GM23338 (cell line): ENCODE results near the gene EFEMP1. TPM values are rescaled to one million over a fixed set of nuclear protein-coding genes. Genes with fewer than 3 reads are reported as not detected.

Experiments
- ATAC-seq: fragments of 200-7000 bp; cut with Tn5 transposase; 3 replicates; pipeline ENCODE4 v1.9.1; 2020
- DNase-seq: peaks from one replicate; pipeline ENCODE4 v3.0.0-alpha.2; 2015; ENCODE audit warnings: low spot score
- H2AFZ ChIP-seq: fragments of 200-600 bp; sonication (generic); 2 replicates; pipeline ENCODE4 v1.8.0; 2016; ENCODE audit warnings: antibody characterized with exemption, mild to moderate bottlenecking, moderate library complexity
- H3F3A ChIP-seq: fragments of 200-600 bp; sonication (generic); replicated peaks from 2 replicates; pipeline ENCODE4 v1.8.0; 2017; ENCODE audit warnings: antibody characterized with exemption, mixed run types, low read depth
- H3K27ac ChIP-seq: fragments of 200-600 bp; sonication (generic); 2 replicates; pipeline ENCODE4 v1.6.1; 2016; ENCODE audit warnings: low read depth
- H3K27me3 ChIP-seq: fragments of 200-600 bp; sonication (generic); 2 replicates; pipeline ENCODE4 v1.8.0; 2016; ENCODE audit warnings: mild to moderate bottlenecking, mixed run types, moderate library complexity; ENCODE audit not compliant: insufficient read depth
- H3K36me3 ChIP-seq: fragments of 200-600 bp; sonication (generic); 2 replicates; pipeline ENCODE4 v1.8.0; 2016; ENCODE audit warnings: mild to moderate bottlenecking; ENCODE audit not compliant: insufficient read depth
- H3K4me1 ChIP-seq: fragments of 200-600 bp; sonication (generic); 2 replicates; pipeline ENCODE4 v1.8.0; 2016; ENCODE audit warnings: mild to moderate bottlenecking, moderate library complexity; ENCODE audit not compliant: insufficient read depth
- H3K4me2 ChIP-seq: fragments of 200-600 bp; sonication (generic); 2 replicates; pipeline ENCODE4 v1.7.1; 2017; ENCODE audit warnings: mixed run types
- H3K4me3 ChIP-seq: fragments of 200-600 bp; sonication (generic); 2 replicates; pipeline ENCODE4 v1.6.1; 2016; ENCODE audit warnings: mixed run types
- H3K79me2 ChIP-seq: fragments of 200-600 bp; sonication (generic); replicated peaks from 2 replicates; pipeline ENCODE4 v1.8.0; 2017; ENCODE audit warnings: mild to moderate bottlenecking; ENCODE audit not compliant: insufficient read depth
- H3K9me2 ChIP-seq: fragments of 200-600 bp; sonication (generic); 2 replicates; pipeline ENCODE4 v1.8.0; 2017; ENCODE audit not compliant: insufficient read depth
- H4K20me1 ChIP-seq: fragments of 200-600 bp; sonication (generic); replicated peaks from 2 replicates; pipeline ENCODE4 v1.8.0; 2017; ENCODE audit warnings: mild to moderate bottlenecking; ENCODE audit not compliant: insufficient read depth
- H3K27ac Mint-ChIP-seq: 2 replicates; pipeline ENCODE4 v1.8.0; 2020; ENCODE audit warnings: inconsistent platforms, mild to moderate bottlenecking, moderate library complexity, mixed read lengths
- H3K27me3 Mint-ChIP-seq: 3 replicates; pipeline ENCODE4 v1.8.0; 2022; ENCODE audit warnings: low read depth, mild to moderate bottlenecking, moderate library complexity, mixed read lengths, inconsistent platforms; ENCODE audit not compliant: insufficient read depth, poor library complexity
- H3K36me3 Mint-ChIP-seq: 3 replicates; pipeline ENCODE4 v1.8.0; 2021; ENCODE audit warnings: low read depth, mild to moderate bottlenecking, inconsistent platforms, moderate library complexity, mixed read lengths
- H3K4me1 Mint-ChIP-seq: 3 replicates; pipeline ENCODE4 v1.8.0; 2020; ENCODE audit warnings: mild to moderate bottlenecking, inconsistent platforms, mixed read lengths
- H3K4me3 Mint-ChIP-seq: 3 replicates; pipeline ENCODE4 v1.8.0; 2021; ENCODE audit warnings: moderate library complexity, mild to moderate bottlenecking, inconsistent platforms, mixed read lengths
- H3K9me3 Mint-ChIP-seq: 3 replicates; pipeline ENCODE4 v1.8.0; 2020; ENCODE audit warnings: moderate library complexity, mild to moderate bottlenecking, inconsistent platforms, mixed read lengths
- EZH2phosphoT487 ChIP-seq: fragments of 200-600 bp; sonication (generic); IDR thresholded peaks from one replicate; pipeline ENCODE4 v1.8.1; 2018; ENCODE audit warnings: antibody characterized with exemption; ENCODE audit not compliant: unreplicated experiment
- JUNB ChIP-seq: IDR thresholded peaks from one replicate; pipeline ENCODE4 v1.6.1; 2016; ENCODE audit warnings: antibody characterized with exemption; ENCODE audit not compliant: unreplicated experiment
- polyA plus RNA-seq: library from polyadenylated mRNA; unstranded; fragments of >200 nt; fragmentation: Nextera tagmentation; extraction: Ambion mirVana; gene quantifications from 2 replicates; pipeline ENCODE4 v1.2.1, GENCODE V29; 2016
- total RNA-seq: library from RNA; depleted of rRNA; stranded (reverse); fragments of >200 nt; shearing (Covaris generic); gene quantifications from 2 replicates; pipeline ENCODE4 v1.2.3, GENCODE V29; 2014
- TF ChIP-seq, protein P1 (sequence below): fragments of 250-450 bp; sonication (Bioruptor Pico); IDR thresholded peaks from 2 replicates; pipeline ENCODE4 v1.5.0; 2020; ENCODE audit warnings: mild to moderate bottlenecking, moderate library complexity

EFEMP1 gene
- total and polyA plus RNA-seq, 2 experiments from 2014 or later = 12.6 to 22.5 TPM

DNA sequence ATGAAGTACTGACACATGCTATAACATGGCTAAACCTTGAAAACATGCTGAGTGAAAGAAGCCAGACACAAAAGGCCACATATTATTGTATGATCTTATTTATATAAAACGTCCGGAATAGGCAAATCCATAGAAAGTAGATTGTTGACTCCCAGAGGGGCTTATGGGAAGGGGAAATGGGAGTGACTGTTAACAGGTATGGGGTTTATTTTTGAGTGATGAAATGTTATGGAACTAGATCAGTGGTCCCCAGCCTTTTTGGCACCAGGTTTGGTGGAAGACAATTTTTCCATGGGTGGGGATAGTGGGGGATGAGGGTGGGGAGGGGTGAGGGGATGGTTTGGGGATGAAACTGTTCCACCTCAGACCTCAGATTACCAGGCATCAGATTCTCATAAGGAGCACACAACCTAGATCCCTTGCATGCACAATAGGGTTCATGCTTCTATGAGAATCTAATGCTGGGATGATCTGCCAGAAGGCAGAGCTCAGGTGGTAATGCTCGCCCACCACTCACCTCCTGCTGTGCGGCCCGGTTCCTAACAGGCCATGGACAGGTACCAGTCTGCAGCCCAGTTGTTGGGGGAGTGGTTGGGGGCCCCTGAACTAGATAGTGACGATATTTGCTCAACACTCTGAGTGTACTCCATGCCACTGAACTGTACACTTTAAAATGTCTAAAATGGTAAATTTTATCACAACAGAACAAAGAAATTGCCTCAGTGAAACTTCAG lies 59.1 kb downstream of the EFEMP1 start:
- Mint-ChIP-seq H3K27ac (no peak overlapping the region), H3K4me3 (no peak overlapping the region), H3K36me3 (no peaks in the 10 kb centered on the region), H3K9me3 (no peaks in the 10 kb centered on the region), H3K27me3 (no peaks in the 10 kb centered on the region), H3K4me1 (no peaks in the 10 kb centered on the region)
- DNase-seq = no peak
- no peaks in the 10 kb centered on the region for H3F3A ChIP-seq
- H3K36me3 ChIP-seq = no peaks in the 10 kb centered on the region
- H3K9me2 ChIP-seq = no peaks in the 10 kb centered on the region
- H3K27ac ChIP-seq = no peak overlapping the region
- no peaks in the 10 kb centered on the region for H3K79me2 ChIP-seq
- H3K4me2 ChIP-seq = no peak overlapping the region
- no peaks in the 10 kb centered on the region for H3K27me3 ChIP-seq
- no peaks in the 10 kb centered on the region for H3K4me1 ChIP-seq
- no peak overlapping the region for H3K4me3 ChIP-seq
- ATAC-seq = no peak
- TF ChIP-seq, protein P1, sequence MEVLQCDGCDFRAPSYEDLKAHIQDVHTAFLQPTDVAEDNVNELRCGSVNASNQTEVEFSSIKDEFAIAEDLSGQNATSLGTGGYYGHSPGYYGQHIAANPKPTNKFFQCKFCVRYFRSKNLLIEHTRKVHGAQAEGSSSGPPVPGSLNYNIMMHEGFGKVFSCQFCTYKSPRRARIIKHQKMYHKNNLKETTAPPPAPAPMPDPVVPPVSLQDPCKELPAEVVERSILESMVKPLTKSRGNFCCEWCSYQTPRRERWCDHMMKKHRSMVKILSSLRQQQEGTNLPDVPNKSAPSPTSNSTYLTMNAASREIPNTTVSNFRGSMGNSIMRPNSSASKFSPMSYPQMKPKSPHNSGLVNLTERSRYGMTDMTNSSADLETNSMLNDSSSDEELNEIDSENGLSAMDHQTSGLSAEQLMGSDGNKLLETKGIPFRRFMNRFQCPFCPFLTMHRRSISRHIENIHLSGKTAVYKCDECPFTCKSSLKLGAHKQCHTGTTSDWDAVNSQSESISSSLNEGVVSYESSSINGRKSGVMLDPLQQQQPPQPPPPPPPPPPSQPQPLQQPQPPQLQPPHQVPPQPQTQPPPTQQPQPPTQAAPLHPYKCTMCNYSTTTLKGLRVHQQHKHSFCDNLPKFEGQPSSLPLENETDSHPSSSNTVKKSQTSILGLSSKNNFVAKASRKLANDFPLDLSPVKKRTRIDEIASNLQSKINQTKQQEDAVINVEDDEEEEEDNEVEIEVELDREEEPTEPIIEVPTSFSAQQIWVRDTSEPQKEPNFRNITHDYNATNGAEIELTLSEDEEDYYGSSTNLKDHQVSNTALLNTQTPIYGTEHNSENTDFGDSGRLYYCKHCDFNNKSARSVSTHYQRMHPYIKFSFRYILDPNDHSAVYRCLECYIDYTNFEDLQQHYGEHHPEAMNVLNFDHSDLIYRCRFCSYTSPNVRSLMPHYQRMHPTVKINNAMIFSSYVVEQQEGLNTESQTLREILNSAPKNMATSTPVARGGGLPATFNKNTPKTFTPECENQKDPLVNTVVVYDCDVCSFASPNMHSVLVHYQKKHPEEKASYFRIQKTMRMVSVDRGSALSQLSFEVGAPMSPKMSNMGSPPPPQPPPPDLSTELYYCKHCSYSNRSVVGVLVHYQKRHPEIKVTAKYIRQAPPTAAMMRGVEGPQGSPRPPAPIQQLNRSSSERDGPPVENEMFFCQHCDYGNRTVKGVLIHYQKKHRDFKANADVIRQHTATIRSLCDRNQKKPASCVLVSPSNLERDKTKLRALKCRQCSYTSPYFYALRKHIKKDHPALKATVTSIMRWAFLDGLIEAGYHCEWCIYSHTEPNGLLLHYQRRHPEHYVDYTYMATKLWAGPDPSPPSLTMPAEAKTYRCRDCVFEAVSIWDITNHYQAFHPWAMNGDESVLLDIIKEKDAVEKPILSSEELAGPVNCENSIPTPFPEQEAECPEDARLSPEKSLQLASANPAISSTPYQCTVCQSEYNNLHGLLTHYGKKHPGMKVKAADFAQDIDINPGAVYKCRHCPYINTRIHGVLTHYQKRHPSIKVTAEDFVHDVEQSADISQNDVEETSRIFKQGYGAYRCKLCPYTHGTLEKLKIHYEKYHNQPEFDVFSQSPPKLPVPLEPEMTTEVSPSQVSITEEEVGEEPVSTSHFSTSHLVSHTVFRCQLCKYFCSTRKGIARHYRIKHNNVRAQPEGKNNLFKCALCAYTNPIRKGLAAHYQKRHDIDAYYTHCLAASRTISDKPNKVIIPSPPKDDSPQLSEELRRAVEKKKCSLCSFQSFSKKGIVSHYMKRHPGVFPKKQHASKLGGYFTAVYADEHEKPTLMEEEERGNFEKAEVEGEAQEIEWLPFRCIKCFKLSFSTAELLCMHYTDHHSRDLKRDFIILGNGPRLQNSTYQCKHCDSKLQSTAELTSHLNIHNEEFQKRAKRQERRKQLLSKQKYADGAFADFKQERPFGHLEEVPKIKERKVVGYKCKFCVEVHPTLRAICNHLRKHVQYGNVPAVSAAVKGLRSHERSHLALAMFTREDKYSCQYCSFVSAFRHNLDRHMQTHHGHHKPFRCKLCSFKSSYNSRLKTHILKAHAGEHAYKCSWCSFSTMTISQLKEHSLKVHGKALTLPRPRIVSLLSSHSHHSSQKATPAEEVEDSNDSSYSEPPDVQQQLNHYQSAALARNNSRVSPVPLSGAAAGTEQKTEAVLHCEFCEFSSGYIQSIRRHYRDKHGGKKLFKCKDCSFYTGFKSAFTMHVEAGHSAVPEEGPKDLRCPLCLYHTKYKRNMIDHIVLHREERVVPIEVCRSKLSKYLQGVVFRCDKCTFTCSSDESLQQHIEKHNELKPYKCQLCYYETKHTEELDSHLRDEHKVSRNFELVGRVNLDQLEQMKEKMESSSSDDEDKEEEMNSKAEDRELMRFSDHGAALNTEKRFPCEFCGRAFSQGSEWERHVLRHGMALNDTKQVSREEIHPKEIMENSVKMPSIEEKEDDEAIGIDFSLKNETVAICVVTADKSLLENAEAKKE (CRISPR knock-in tag) = no peak
- TF ChIP-seq JUNB = no peak
- no peaks in the 10 kb centered on the region for H4K20me1 ChIP-seq
- no peak overlapping the region for H2AFZ ChIP-seq

DNA sequence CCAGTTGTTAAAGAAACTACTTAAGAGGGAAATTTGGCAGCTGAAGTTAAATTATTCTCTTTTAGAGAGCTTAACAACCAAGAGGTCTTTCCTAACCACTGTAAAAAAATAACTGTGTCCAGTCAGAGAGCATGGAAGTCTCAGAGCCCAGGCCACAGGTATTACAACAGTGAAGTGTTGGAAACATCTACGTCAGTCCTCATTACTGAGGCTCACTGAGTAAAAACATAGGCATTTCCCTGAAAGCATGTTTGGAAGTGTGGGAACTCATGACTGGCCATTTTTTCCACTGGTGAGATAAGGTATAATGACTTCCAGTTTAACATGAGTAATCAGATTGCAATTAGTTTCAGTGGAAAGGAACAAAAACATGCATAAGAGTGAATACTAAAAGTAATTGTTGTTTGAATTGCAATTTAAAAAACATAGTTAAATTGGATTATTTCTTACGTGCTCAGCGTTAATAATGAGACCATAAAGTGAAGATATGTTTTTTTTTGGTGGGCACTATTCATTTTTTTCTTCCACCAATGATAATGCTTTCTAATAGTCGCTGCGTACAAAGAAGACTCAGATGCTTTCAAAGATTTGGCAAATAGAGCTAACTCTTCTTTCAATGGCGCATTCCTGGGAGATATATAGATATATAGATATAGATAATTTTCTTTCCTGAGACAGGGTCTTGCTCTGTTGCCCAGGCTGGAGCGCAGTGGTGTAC lies 60.8 kb downstream of the EFEMP1 start:
- no peak overlapping the region for H3K4me3 Mint-ChIP-seq
- H3K27me3 Mint-ChIP-seq = no peaks in the 10 kb centered on the region
- Histone ChIP-seq H3K4me3 (no peak overlapping the region), H3K36me3 (no peaks in the 10 kb centered on the region), H3K4me2 (no peak overlapping the region), H2AFZ (no peak overlapping the region), H3K9me2 (no peaks in the 10 kb centered on the region), H3K27ac (no peak overlapping the region), H3K27me3 (no peaks in the 10 kb centered on the region), H4K20me1 (no peaks in the 10 kb centered on the region), H3F3A (no peaks in the 10 kb centered on the region), H3K4me1 (no peaks in the 10 kb centered on the region), H3K79me2 (no peaks in the 10 kb centered on the region)
- no peak for ATAC-seq
- DNase-seq = no peak
- H3K36me3 Mint-ChIP-seq = no peaks in the 10 kb centered on the region
- H3K27ac Mint-ChIP-seq = no peak overlapping the region
- H3K9me3 Mint-ChIP-seq = no peaks in the 10 kb centered on the region
- H3K4me1 Mint-ChIP-seq = no peaks in the 10 kb centered on the region
- no peak for TF ChIP-seq EZH2phosphoT487
- no peak for TF ChIP-seq JUNB
- TF ChIP-seq, protein P1 (CRISPR knock-in tag) = no peak
